Erythroblast (primary cell): Measurements from ENCODE around the gene ZNF791.

ENCODE experiments used
- GATA1 ChIP-seq: IDR thresholded peaks from 2 replicates; pipeline ENCODE4 v1.6.1; 2011; ENCODE audit warnings: low read depth, mild to moderate bottlenecking, control low read depth, low read length, moderate library complexity
- POLR2A ChIP-seq: IDR thresholded peaks from 2 replicates; pipeline ENCODE4 v1.6.1; 2011; ENCODE audit warnings: mild to moderate bottlenecking, low read length

- TF ChIP-seq POLR2A (no peak), GATA1 (no peak)
Measured at GRCh38 chr19:12607631-12608030, 3.1 kb upstream of the ZNF791 start.
